HFFc6 (cell line): Measurements from ENCODE around the gene FOXI1. TPM values are rescaled to one million over a fixed set of nuclear protein-coding genes. Genes with fewer than 3 reads are reported as not detected.

Experiments
- DNase-seq: peaks from one replicate; pipeline ENCODE4 v3.0.0-alpha.2; 2018
- H3K27ac Mint-ChIP-seq: 2 replicates; pipeline ENCODE4 v1.8.0; 2020; ENCODE audit warnings: mild to moderate bottlenecking, mixed read lengths
- H3K27me3 Mint-ChIP-seq: 2 replicates; pipeline ENCODE4 v1.8.0; 2021; ENCODE audit warnings: mild to moderate bottlenecking, moderate library complexity, mixed read lengths; ENCODE audit not compliant: insufficient read depth
- H3K36me3 Mint-ChIP-seq: 2 replicates; pipeline ENCODE4 v1.8.0; 2021; ENCODE audit warnings: low read depth, mixed read lengths
- H3K4me1 Mint-ChIP-seq: 2 replicates; pipeline ENCODE4 v1.8.0; 2020; ENCODE audit warnings: low read depth, mixed read lengths
- H3K4me3 Mint-ChIP-seq: 2 replicates; pipeline ENCODE4 v1.8.0; 2020; ENCODE audit warnings: mild to moderate bottlenecking, moderate library complexity, mixed read lengths
- H3K9me3 Mint-ChIP-seq: 2 replicates; pipeline ENCODE4 v1.8.0; 2020; ENCODE audit warnings: mild to moderate bottlenecking, mixed read lengths
- total RNA-seq, 6 experiments: library from RNA; stranded (reverse); fragmentation: NEBNext Ultra II Directional; extraction: Animal tissue kit (Norgen Biotek cat#: 25700); gene quantifications; 2 replicates in 1 of 6; 3 replicates in 5 of 6; pipeline ENCODE4 v1.2.3, GENCODE V29; 2021
- TF ChIP-seq, protein P1 (sequence below): fragments of 200-600 bp; sonication (generic); IDR thresholded peaks from 2 replicates; pipeline ENCODE4 v1.5.0; 2021; ENCODE audit warnings: antibody characterized with exemption, mild to moderate bottlenecking

FOXI1 gene
- total RNA-seq, 6 experiments from 2014 or later = not detected

GRCh38 chr5:170143710-170144109, 38.0 kb downstream of the FOXI1 start:
- TF ChIP-seq, protein P1, sequence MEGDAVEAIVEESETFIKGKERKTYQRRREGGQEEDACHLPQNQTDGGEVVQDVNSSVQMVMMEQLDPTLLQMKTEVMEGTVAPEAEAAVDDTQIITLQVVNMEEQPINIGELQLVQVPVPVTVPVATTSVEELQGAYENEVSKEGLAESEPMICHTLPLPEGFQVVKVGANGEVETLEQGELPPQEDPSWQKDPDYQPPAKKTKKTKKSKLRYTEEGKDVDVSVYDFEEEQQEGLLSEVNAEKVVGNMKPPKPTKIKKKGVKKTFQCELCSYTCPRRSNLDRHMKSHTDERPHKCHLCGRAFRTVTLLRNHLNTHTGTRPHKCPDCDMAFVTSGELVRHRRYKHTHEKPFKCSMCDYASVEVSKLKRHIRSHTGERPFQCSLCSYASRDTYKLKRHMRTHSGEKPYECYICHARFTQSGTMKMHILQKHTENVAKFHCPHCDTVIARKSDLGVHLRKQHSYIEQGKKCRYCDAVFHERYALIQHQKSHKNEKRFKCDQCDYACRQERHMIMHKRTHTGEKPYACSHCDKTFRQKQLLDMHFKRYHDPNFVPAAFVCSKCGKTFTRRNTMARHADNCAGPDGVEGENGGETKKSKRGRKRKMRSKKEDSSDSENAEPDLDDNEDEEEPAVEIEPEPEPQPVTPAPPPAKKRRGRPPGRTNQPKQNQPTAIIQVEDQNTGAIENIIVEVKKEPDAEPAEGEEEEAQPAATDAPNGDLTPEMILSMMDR = no peak
- Mint-ChIP-seq H3K27me3 (peaks cover 12% of the 10 kb centered on the region), H3K9me3 (peaks cover 4% of the 10 kb centered on the region), H3K4me3 (no peak overlapping the region), H3K27ac (no peak overlapping the region), H3K36me3 (no peaks in the 10 kb centered on the region), H3K4me1 (no peaks in the 10 kb centered on the region)
- no peak for DNase-seq

GRCh38 chr5:170144286-170145023, 38.8 kb downstream of the FOXI1 start:
- no peak for DNase-seq
- peaks cover 14% of the 10 kb centered on the region for H3K27me3 Mint-ChIP-seq
- no peak overlapping the region for H3K4me3 Mint-ChIP-seq
- H3K27ac Mint-ChIP-seq = no peak overlapping the region
- TF ChIP-seq, protein P1 = no peak
- H3K36me3 Mint-ChIP-seq = no peaks in the 10 kb centered on the region
- peaks cover 4% of the 10 kb centered on the region for H3K9me3 Mint-ChIP-seq
- no peaks in the 10 kb centered on the region for H3K4me1 Mint-ChIP-seq

- H3K36me3 Mint-ChIP-seq = no peaks in the 10 kb centered on the region
- TF ChIP-seq, protein P1 = no peak
- no peak overlapping the region for H3K27ac Mint-ChIP-seq
- no peak for DNase-seq
- peaks cover 12% of the 10 kb centered on the region for H3K27me3 Mint-ChIP-seq
- H3K4me3 Mint-ChIP-seq = no peak overlapping the region
- no peaks in the 10 kb centered on the region; the same call in none of the 2 replicates for H3K9me3 Mint-ChIP-seq
- no peaks in the 10 kb centered on the region for H3K4me1 Mint-ChIP-seq
Measured at GRCh38 chr5:170145462-170145861, 39.8 kb downstream of the FOXI1 start.

DNA sequence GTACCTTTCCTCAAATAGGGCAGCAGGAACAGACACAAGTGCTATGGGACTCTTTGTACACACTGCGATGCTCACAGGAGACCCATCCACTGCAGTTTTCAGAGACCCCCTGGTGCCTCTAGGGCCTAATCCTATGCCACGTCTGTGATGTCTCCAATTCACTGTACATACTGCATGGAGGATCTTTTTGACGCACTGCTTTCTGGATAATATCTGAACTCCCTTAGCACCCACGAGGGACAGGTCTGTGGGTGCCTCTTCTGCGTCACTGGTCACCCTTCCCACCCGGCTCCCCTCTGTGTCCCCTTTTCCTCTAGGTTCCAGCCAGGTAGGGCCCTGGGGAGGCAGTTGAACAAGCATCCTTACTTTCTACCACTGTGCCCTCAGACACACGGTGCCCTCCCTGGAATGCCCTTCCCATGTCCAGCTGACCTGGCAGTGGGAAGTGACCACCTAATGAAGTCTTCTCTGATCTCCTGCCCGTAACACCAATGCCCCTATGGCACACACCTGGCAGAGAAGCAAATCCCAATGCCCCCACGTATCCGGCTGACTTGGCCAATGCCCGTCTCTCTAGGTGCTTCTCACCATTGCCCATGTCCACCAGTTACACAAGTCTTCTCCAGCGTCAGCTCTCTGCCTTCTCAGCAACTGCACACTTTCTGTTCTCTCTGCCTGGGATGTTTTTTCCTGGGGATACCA, 41.5 kb downstream of the FOXI1 start:
- no peak for DNase-seq
- Mint-ChIP-seq H3K4me1 (peaks cover 14% of the 10 kb centered on the region), H3K9me3 (no peaks in the 10 kb centered on the region), H3K27ac (no peak overlapping the region), H3K4me3 (no peak overlapping the region), H3K36me3 (no peaks in the 10 kb centered on the region), H3K27me3 (peaks cover 6% of the 10 kb centered on the region)
- TF ChIP-seq, protein P1 = no peak

- Mint-ChIP-seq H3K4me3 (no peak overlapping the region), H3K9me3 (no peaks in the 10 kb centered on the region), H3K27ac (no peak overlapping the region), H3K36me3 (no peaks in the 10 kb centered on the region), H3K4me1 (peaks cover 14% of the 10 kb centered on the region), H3K27me3 (peaks cover 6% of the 10 kb centered on the region)
- TF ChIP-seq, protein P1 = no peak
- DNase-seq = no peak
Measured at GRCh38 chr5:170147753-170148264, 42.1 kb downstream of the FOXI1 start.
